Germinal center (tissue), 1 donor: ENCODE results near the gene NPL.

Experiments used
- DNase-seq: peaks from one replicate; pipeline ENCODE4 v3.0.0; 2012; ENCODE audit warnings: mixed read lengths, low spot score

The NPL gene

GRCh38 chr1:182779530-182779929 is 10.0 kb upstream of the NPL start:
- no peak for DNase-seq

GRCh38 chr1:182781841-182782586 is 7.6 kb upstream of the NPL start:
- DNase-seq = peak; percentile 68

- no peak for DNase-seq
Observed at GRCh38 chr1:182782587-182782913, 7.0 kb upstream of the NPL start.

DNA sequence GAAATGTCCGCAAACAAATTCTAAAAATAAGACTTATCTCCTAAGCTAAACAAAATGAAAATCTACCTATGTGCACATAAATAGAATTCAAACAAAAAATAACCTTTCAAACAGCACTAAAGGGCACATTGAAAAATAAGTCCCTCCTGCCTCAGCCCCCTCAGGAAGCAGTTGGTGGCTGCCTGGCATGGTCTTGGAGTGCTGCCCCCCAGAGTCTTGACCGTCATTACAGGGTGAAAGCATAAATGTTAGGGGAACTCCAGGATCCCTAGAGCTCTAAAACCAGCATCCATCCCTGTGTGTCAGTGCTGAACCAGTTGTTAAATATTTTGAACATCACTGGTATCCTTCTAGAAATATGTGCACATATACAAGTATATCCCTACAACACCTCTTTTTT is 6.5 kb upstream of the NPL start:
- DNase-seq = no peak

DNA sequence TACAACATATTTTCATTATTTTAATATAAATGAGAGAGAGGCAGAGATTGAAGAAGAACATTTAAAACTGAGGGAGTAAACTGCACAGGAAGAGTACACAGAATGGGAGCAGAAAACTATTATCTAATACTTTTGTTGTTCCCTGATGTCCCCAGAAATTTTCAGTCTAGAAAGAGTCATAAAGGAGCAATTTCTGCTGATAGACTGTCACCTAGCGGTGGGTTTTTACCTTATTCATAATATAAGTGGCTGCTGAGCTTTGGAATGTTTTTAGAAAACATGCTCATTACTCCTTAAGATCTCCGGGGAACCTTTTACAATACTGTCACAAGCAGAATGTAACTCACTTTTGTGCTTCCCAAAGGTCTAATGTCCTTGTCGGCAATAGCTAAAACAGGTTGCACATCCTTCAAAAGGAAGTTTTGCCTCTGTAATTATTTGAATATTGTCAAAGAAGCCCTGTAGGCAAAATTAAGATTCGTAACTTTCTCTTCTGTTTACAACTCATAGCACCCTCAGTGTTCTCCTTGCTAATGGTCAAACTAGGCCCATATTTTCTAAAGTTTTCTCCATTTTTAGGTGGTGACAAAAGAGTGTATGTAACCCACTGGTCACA is 4.9 kb upstream of the NPL start:
- peak; percentile 32 for DNase-seq

DNA sequence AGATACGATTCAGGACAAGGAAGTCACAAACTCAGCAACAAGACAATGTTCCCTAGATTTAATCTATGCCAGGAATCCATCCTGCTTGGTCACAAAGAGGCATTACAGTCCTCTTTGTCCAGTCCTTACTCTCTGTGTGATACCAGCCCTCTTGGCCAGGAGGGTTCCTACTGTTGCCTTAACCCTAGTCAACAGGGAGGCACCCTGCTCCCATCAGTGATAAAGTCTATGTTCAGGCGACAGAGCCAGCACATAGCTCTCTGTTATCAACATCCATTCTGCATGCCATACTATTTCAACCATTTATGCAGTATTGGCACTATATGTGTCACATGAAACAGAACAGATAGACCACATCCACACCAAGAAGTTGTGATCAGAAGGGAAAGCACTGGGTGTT is 4.4 kb upstream of the NPL start:
- DNase-seq = no peak

DNA sequence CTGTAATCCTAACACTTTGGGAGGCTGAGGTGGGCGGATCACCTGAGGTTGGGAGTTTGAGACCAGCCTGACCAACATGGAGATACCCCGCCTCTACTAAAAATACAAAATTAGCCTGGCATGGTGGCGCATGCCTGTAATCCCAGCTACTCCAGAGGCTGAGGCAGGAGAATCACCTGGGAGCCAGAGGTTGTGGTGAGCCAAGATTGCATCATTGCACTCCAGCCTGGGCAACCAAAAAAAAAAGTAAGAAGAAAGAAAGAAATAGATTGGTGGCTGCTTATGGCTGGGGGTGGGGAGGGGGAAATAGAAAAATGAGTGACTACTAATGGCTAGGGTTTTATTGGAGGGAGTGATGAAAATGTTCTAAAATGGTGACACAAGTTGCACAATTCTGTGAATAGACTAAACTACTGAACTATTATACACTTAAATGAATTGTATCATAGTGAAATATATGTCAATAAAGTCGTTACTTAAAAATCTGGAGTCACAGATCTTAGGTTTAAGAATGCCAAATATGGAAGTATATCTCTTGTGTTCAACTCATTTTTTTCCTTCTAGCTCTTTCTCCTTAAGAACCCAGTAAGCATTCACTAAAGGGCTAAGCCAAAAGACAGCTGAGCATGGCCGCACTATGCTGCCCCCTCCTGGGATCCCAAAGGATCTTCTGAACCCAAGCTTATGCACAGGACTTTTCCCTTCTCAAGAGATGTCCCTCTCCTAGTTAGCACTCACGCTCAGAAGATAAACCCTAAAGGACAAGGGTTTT is 3.2 kb upstream of the NPL start:
- peak; percentile 39 for DNase-seq

DNA sequence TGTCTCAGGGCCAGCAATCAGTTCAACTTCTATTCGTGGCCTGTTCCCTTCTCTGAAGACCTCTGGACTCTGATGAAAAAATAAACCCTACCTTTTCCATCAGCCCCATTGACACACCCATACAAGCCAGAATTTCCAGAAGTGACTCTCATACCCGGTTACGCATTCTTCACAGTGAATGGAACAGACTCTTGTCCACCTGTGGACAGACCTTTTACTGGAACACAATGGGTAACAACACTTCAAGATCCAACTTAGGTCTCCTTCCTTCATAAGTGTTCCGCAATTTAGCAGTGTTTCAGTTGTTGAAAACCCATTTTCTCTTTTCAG is 2.6 kb upstream of the NPL start:
- no peak for DNase-seq

DNA sequence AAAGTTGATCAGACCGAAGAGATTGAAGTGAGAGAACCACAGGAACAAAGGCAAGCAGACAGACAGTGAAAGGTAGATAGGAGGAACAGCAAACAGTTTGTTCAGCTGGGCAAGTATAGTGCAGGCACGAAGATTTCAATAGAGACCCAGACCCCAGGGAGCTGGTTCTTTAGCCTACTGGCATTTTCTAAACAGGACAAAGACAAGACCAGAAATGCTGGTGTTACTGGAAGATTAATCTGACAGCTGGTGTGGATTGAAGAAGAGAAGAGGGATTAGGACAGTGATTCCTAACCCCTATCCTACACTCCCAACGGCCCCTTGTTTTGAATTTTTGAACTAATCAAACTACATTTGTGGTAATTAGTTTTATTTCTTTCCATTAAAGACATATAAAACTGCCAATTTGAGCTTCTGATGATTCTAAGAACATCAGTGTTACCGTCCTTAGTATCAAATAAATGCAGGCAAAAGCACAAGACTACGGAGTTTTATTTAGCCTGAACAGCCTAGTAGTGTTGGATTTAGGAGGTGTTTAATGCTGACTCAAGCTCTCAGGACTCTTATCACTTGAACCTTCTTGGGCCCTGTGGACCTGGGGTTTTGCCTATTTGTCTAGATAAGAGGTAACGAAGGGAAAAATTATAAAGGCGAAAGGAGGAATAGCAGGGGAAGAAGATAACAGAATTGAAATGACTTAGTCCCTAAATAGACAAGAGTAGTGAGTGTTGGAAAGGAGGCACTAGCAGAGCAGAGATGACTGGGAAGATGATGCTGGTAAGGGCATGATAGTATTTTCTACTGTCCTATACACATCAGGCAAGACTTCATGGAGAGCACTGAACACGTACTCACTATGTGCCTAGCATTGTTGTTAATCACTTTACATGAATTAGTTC is 2.0 kb downstream of the NPL start:
- DNase-seq = no peak

DNA sequence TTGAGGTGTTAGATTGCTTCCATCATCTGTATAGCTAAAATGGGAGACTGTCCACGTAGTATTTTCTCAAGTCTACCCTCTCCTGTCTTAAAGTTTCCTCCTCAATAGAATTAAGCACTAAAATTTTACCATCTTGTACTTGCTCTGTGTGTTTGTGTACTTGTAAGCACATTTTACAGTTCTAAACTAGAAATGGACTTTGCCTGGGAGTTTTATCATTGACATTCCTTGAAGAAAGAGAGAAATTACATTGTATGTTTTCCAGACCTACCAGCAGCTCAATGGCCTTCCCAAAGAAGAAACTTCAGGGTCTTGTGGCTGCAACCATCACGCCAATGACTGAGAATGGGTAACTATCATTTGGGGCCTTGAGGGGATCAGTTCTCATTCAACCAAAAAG is 4.5 kb downstream of the NPL start:
- DNase-seq = no peak

- no peak for DNase-seq
Observed at GRCh38 chr1:182794676-182795201, 5.2 kb downstream of the NPL start.

DNA sequence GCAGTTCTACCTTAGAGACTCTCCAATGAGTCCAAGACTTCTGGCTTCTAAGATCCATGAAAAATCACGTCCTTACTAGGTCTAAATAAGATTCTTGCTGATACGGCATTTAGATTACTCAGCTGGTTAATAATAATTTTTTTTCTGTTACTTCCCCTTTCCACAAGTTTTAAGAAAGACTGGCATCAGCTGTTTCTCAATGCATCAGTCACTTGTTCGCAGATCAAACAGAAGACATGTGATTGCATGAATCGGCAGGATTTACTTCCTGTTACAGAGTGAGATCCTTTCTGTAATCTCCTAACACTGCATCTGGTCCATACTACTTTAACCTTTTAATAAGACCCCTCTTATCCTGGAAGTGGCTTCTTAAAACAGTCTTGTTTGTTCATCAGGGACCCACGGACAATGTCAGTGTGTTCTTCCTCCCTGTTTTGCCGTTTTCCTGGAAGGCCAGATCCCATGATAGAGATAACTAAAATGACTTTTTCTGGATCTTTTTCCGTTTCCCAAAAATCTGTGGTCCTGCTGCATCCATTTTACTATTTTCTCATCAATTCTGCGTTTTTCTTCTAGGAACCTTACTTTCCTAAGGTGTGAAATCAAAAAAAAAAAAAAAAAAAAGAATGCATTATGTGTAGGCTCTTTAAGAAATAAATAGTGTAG is 6.1 kb downstream of the NPL start:
- peak; percentile 30 for DNase-seq

GRCh38 chr1:182802006-182802803 is 12.6 kb downstream of the NPL start:
- DNase-seq = no peak

- DNase-seq = no peak
Observed at GRCh38 chr1:182803846-182804245, 14.3 kb downstream of the NPL start.

GRCh38 chr1:182806015-182806678 is 16.6 kb downstream of the NPL start:
- no peak for DNase-seq

DNA sequence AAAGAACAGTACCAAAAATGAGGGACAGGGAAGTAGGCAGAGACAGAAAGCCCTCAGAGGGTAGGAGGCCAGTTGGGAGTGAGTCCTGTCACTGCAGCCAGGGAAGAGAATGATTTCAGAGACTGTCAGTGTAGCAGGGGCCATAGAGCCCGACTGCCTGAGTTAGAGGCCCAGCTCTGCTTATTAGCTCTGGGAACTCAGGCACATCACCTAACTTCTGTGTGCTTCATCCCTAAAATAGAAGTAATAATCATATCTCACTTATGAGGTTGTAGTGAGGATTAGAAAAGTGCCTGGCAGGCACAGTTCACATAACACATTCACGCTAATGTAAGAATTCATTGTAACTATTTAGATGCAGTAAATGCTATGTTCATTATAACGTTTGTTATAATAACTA is 18.3 kb downstream of the NPL start:
- DNase-seq = no peak

DNA sequence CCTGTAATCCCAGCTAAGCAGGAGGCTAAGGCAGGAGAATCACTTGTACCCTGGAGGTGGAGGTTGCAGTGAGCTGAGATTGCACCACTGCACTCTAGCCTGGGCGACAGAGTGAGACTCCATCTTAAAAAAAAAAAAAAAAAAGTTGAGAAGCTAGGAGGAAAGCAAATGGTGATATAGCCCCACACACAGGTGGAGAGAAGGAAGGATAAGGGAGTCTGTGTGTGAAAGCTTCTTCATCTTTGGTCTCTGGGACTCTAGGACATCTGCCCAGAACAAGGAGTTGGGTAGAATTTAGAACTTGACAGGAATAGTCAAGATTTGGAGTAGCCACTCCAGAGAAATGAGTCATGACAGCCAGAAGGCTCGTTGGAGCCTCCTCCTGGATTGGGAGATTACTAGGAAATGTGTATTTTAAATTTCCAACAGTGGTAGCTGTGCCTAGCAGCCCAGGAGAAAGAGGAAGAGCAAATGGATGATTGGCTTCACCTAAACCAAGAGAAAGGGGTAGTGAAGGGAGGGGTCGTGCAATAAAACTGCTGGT is 19.9 kb downstream of the NPL start:
- DNase-seq = no peak

DNA sequence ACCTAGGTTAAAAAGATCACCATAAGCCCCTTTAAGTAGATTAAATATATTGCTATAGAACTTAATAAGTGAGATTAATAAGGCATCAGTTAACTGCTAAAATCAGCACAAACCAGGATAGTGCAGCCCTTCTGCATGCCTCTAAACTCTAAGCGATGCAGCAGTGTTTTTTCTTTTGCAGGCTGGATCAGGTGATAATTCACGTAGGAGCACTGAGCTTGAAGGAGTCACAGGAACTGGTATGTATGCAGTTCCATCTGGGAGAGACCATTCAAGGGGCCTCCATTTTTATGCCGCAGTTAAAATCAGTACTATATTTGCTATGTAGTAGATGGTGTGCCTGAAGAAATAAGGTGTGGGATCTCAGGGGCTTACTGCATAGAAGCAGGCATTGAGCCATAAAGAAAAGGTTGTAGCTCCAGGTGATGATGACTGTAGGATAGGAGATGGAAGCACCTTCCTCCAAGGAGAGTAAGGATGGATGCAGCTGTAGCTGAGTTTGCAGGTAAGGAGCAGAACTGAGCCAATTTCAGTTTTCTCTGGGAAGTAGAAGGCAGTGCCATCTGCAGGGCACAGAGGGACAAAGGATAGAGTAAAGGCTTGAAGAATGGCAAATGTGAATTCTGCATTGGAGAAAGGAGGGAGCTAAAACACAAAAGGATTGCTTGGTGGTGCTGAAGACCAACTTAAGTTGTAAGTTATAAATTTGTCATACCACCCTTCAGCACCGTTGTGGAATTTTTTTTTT is 22.6 kb downstream of the NPL start:
- DNase-seq = no peak

DNA sequence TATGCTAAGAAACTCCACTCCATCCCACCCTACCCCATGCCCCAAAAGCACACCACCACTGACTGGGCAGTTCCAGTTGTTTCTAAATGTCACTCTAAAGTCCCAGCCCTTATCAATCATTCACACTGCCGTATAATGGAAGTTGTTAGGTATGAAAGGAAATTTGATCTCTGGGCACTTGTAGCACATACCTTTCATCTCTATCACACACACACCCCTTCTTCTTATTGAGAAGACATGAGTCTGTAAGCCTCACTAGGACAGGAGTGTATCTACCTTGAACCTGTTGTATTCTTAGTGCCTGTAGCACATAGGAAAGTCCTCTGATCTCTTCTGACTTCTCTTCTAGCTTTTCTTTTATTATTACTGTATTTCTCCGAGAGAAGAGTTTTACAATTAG is 27.3 kb downstream of the NPL start:
- no peak for DNase-seq
